Erythroblast (primary cell): ENCODE measurements around the gene FGF12.

ENCODE experiments used
- GATA1 ChIP-seq: IDR thresholded peaks from 2 replicates; pipeline ENCODE4 v1.6.1; 2011; ENCODE audit warnings: low read depth, mild to moderate bottlenecking, control low read depth, low read length, moderate library complexity
- POLR2A ChIP-seq: IDR thresholded peaks from 2 replicates; pipeline ENCODE4 v1.6.1; 2011; ENCODE audit warnings: mild to moderate bottlenecking, low read length

- no peak for TF ChIP-seq POLR2A
- TF ChIP-seq GATA1: no peak
These were observed 182.0 kb downstream of the FGF12 start for GRCh38 chr3:192545333-192545732.
